GM10248 (cell line): ENCODE data around the gene PAQR9.

ENCODE experiments used
- CTCF ChIA-PET: fragments of 300-600 bp; sonication (Branson Sonifier 250); formaldehyde crosslinking; extraction: SDS; loops from one replicate; lab custom pipeline; 2021; ENCODE audit warnings: antibody characterized with exemption; lab: Yijun Ruan, JAX
- POLR2A ChIA-PET: fragments of 350-650 bp; sonication (Branson Sonifier 250); formaldehyde crosslinking; extraction: SDS; loops from one replicate; lab custom pipeline; 2020; ENCODE audit warnings: antibody characterized with exemption; lab: Yijun Ruan, JAX
- DNase-seq: peaks from one replicate; pipeline ENCODE4 v3.0.0; 2012; ENCODE audit errors: extremely low spot score
- CTCF ChIP-seq: IDR thresholded peaks from 2 replicates; pipeline ENCODE4 v1.5.1; 2012; ENCODE audit warnings: mild to moderate bottlenecking, low read depth; ENCODE audit errors: extremely low read depth, missing control alignments, control extremely low read depth

PAQR9 gene

GRCh38 chr3:142976621-142977398, 13.3 kb upstream of the PAQR9 start:
- DNase-seq = no peak
- CTCF ChIA-PET = interaction anchor here (1.0 kb wide), 1 partner anchor 13 kb away, joined by 5 read pairs; no protein-coding TSS in a partner anchor
- POLR2A ChIA-PET = no interaction called here
- no peak for TF ChIP-seq CTCF

- CTCF ChIA-PET = interaction anchor here (1.2 to 2.4 kb wide), 4 partner anchors 10 to 19 kb away, joined by 3 to 9 read pairs (median 3); no protein-coding TSS in a partner anchor
These were observed 12.0 kb upstream of the PAQR9 start for GRCh38 chr3:142975316-142975995.

GRCh38 chr3:142973217-142974009, 9.9 kb upstream of the PAQR9 start:
- ChIA-PET CTCF (interaction anchor here (1.1 to 2.7 kb wide), 7 partner anchors 8 to 145 kb away, joined by 3 to 9 read pairs (median 4); no protein-coding TSS in a partner anchor), POLR2A (no interaction called here)
- no peak for TF ChIP-seq CTCF

More at GRCh38 chr3:142975316-142975995, 12.0 kb upstream of the PAQR9 start:
- TF ChIP-seq CTCF = no peak
- POLR2A ChIA-PET = no interaction called here
- DNase-seq = no peak

GRCh38 chr3:142972092-142972753, 8.7 kb upstream of the PAQR9 start:
- ChIA-PET POLR2A (no interaction called here), CTCF (interaction anchor here (0.8 to 2.7 kb wide), 5 partner anchors 12 to 143 kb away, joined by 3 to 8 read pairs (median 4); no protein-coding TSS in a partner anchor)
- TF ChIP-seq CTCF = no peak
- DNase-seq = no peak

More at GRCh38 chr3:142973217-142974009, 9.9 kb upstream of the PAQR9 start:
- no peak for DNase-seq

GRCh38 chr3:142971431-142971830, 8.0 kb upstream of the PAQR9 start:
- TF ChIP-seq CTCF = no peak
- CTCF ChIA-PET = interaction anchor here (0.9 kb wide), 1 partner anchor 10 kb away, joined by 3 read pairs; no protein-coding TSS in a partner anchor
- no peak for DNase-seq
- POLR2A ChIA-PET = no interaction called here
